Activated naive CD4-positive, alpha-beta T cell (primary cell): Measurements from ENCODE around the gene TSPAN18.

Experiments used
- DNase-seq, 4 experiments: peaks; one replicate each; lab custom pipeline; 2025; lab: John Stamatoyannopoulos, UW

The TSPAN18 gene

GRCh38 chr11:44726283-44727113 lies at the start of gene TSPAN18:
Gene TSPAN18, plus strand, starts transcription at chr11:44726962. Its CDS starts 179,455 bp downstream, at chr11:44906417.
- DNase-seq: peak in 1 of 4 experiments; percentile 26

GRCh38 chr11:44680982-44681597 lies 45.7 kb upstream of the TSPAN18 start:
- peak in 2 of 4 experiments; percentile 15 to 40 for DNase-seq

- no peak for DNase-seq
These were observed 45.1 kb upstream of the TSPAN18 start for GRCh38 chr11:44681698-44682097.

GRCh38 chr11:44684859-44685281 lies 41.9 kb upstream of the TSPAN18 start:
- no peak for DNase-seq

GRCh38 chr11:44687388-44687787 lies 39.4 kb upstream of the TSPAN18 start:
- no peak for DNase-seq

GRCh38 chr11:44689265-44689664 lies 37.5 kb upstream of the TSPAN18 start:
- no peak for DNase-seq

GRCh38 chr11:44690651-44691050 lies 36.1 kb upstream of the TSPAN18 start:
- DNase-seq: no peak

- no peak for DNase-seq
These were observed 34.3 kb upstream of the TSPAN18 start for GRCh38 chr11:44692460-44692859.

- no peak for DNase-seq
These were observed 33.1 kb upstream of the TSPAN18 start for GRCh38 chr11:44693654-44694119.

GRCh38 chr11:44694443-44694842 lies 32.3 kb upstream of the TSPAN18 start:
- DNase-seq: no peak

GRCh38 chr11:44695169-44695833 lies 31.5 kb upstream of the TSPAN18 start:
- DNase-seq: no peak

GRCh38 chr11:44698252-44698912 lies 28.4 kb upstream of the TSPAN18 start:
- no peak for DNase-seq

- DNase-seq: no peak
These were observed 27.0 kb upstream of the TSPAN18 start for GRCh38 chr11:44699497-44700408.

- DNase-seq: no peak
These were observed 25.5 kb upstream of the TSPAN18 start for GRCh38 chr11:44701276-44701675.

GRCh38 chr11:44702889-44703288 lies 23.9 kb upstream of the TSPAN18 start:
- DNase-seq: no peak

GRCh38 chr11:44707094-44707493 lies 19.7 kb upstream of the TSPAN18 start:
- DNase-seq: no peak

GRCh38 chr11:44708009-44708408 lies 18.8 kb upstream of the TSPAN18 start:
- DNase-seq: no peak

GRCh38 chr11:44708523-44709280 lies 18.1 kb upstream of the TSPAN18 start:
- DNase-seq: no peak

GRCh38 chr11:44709281-44709562 lies 17.5 kb upstream of the TSPAN18 start:
- no peak for DNase-seq

- no peak for DNase-seq
These were observed 16.8 kb upstream of the TSPAN18 start for GRCh38 chr11:44709966-44710365.
